HepG2 (cell line): ENCODE data around the gene JDP2. TPM values are rescaled to one million over a fixed set of nuclear protein-coding genes. Genes with fewer than 3 reads are reported as not detected.

Source experiments
- HIVEP1 ChIP-seq: sonication (generic); formaldehyde crosslinking; IDR thresholded peaks from 2 replicates; pipeline ENCODE4 v1.4.0; 2020; ENCODE audit warnings: mild to moderate bottlenecking, missing genetic modification reagents
- MIER2 ChIP-seq: IDR thresholded peaks from 2 replicates; pipeline ENCODE4 v1.6.1; 2016; ENCODE audit warnings: missing biosample characterization, missing genetic modification reagents
- SNAPC2 ChIP-seq: sonication (generic); formaldehyde crosslinking; IDR thresholded peaks from 2 replicates; pipeline ENCODE4 v1.8.1; 2022; ENCODE audit warnings: mild to moderate bottlenecking, missing genetic modification reagents
- XBP1 ChIP-seq: sonication (generic); formaldehyde crosslinking; IDR thresholded peaks from 2 replicates; pipeline ENCODE4 v1.5.0; 2020; ENCODE audit warnings: missing genetic modification reagents
- XRCC5 ChIP-seq: fragments of 200-400 bp; formaldehyde crosslinking; optimal IDR thresholded peaks from 2 replicates; pipeline ENCODE3; 2017; ENCODE audit warnings: mild to moderate bottlenecking, low read length
- ZEB1 ChIP-seq: IDR thresholded peaks from 2 replicates; pipeline ENCODE4 v1.6.1; 2012; ENCODE audit warnings: mild to moderate bottlenecking, low read depth, inconsistent platforms; ENCODE audit not compliant: insufficient replicate concordance
- ZNF607 ChIP-seq: sonication (generic); formaldehyde crosslinking; IDR thresholded peaks from 2 replicates; pipeline ENCODE4 v1.5.1; 2020; ENCODE audit warnings: missing genetic modification reagents, mild to moderate bottlenecking, borderline replicate concordance
- ZNF619 ChIP-seq: sonication (generic); formaldehyde crosslinking; IDR thresholded peaks from 2 replicates; pipeline ENCODE4 v1.4.0; 2020; ENCODE audit warnings: mild to moderate bottlenecking, missing genetic modification reagents
- ZNF773 ChIP-seq: sonication (generic); formaldehyde crosslinking; IDR thresholded peaks from 2 replicates; pipeline ENCODE4 v1.4.0; 2020; ENCODE audit warnings: missing genetic modification reagents, borderline replicate concordance
- polyA plus RNA-seq, 8 experiments: library from polyadenylated mRNA; depleted of rRNA in 3 of 8; stranded (reverse) in 7 of 8; unstranded in 1 of 8; fragments of >200 nt; fragmentation: Illumina TruSeq in 4 of 8; extraction: Trizol in 4 of 8; gene quantifications; 2 replicates each; pipeline versions ENCODE4 v1.2.1 to v1.2.3, GENCODE V29; 2011 to 2016; ENCODE audit warnings: low read depth in 4 of 8, missing spikeins in 1 of 8, mixed read lengths in 1 of 8; ENCODE audit not compliant: insufficient read depth in 1 of 8
- total RNA-seq, 5 experiments: library from RNA; depleted of rRNA; stranded (reverse); fragments of >200 nt; fragmentation: Illumina TruSeq; extraction: Trizol; gene quantifications; 2 replicates each; pipeline ENCODE4 v1.2.3, GENCODE V29; 2016; ENCODE audit warnings: low read depth in 1 of 5
- TF ChIP-seq, protein P1 (sequence below): sonication (generic); formaldehyde crosslinking; IDR thresholded peaks from one replicate; pipeline ENCODE4 v1.5.1; 2020; ENCODE audit warnings: mild to moderate bottlenecking, missing genetic modification reagents; ENCODE audit errors: not compliant biosample characterization
- TF ChIP-seq, protein P2 (sequence below): sonication (generic); formaldehyde crosslinking; IDR thresholded peaks from 2 replicates; pipeline ENCODE4 v1.5.0; 2020; ENCODE audit warnings: mild to moderate bottlenecking, missing genetic modification reagents, borderline replicate concordance
- TF ChIP-seq, protein P3 (sequence below): sonication (generic); formaldehyde crosslinking; IDR thresholded peaks from 2 replicates; pipeline ENCODE4 v1.8.0; 2022; ENCODE audit warnings: mild to moderate bottlenecking, missing genetic modification reagents; ENCODE audit not compliant: insufficient replicate concordance
- TF ChIP-seq, protein P4 (sequence below): sonication (generic); formaldehyde crosslinking; IDR thresholded peaks from 2 replicates; pipeline ENCODE4 v1.9.0; 2022; ENCODE audit warnings: low read depth, missing genetic modification reagents

JDP2 gene
- total and polyA plus RNA-seq, 2 of the 13 experiments (the other 11 are each of a cell fraction or from before 2014, with no cell fraction given): 8.0 to 8.9 TPM

DNA sequence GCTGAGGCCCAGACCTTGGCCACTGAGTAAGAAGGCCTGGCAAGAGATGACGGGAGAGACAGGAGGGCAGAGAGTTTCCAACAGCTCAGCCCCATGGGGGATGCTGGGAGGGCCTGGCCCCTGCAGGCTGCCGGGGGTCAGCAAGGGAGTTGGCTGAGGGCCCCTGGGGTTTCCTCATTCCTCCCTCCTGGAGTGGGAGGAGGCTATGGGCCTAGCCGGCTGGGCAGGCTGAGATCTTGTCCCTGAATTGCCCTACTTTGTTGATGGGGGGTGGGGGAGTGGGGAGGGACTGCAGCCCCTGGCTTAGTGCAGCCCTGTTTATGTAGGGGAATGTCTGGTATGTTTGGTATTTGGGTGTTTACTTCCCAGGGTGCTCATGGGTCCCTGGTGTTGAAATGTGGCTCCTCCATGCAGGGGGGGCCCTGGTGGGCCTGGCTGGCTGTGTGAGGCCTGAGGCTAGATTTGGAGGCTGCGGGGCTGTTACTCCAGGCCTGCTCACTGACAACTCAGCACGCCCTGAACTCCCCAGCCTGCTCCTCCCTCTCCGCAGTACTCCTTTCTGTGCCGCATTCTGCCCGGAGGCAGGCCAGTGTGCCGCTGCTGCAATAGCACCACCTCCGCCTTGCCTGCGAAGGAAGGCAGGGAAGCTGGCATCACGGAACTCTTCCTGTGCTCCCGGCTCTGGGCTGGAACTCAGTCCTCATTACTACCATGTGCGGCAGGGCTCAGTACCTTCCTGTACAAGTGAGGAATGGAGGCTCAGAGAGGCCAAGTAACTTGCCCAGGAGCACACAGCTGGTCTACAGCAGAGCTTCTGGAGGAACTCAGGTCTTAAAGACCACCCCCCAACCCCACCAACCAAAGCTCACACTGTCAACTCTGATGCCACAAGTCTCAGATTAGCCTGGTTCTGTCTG, 25.3 kb downstream of the JDP2 start (continued):
- TF ChIP-seq, protein P1, sequence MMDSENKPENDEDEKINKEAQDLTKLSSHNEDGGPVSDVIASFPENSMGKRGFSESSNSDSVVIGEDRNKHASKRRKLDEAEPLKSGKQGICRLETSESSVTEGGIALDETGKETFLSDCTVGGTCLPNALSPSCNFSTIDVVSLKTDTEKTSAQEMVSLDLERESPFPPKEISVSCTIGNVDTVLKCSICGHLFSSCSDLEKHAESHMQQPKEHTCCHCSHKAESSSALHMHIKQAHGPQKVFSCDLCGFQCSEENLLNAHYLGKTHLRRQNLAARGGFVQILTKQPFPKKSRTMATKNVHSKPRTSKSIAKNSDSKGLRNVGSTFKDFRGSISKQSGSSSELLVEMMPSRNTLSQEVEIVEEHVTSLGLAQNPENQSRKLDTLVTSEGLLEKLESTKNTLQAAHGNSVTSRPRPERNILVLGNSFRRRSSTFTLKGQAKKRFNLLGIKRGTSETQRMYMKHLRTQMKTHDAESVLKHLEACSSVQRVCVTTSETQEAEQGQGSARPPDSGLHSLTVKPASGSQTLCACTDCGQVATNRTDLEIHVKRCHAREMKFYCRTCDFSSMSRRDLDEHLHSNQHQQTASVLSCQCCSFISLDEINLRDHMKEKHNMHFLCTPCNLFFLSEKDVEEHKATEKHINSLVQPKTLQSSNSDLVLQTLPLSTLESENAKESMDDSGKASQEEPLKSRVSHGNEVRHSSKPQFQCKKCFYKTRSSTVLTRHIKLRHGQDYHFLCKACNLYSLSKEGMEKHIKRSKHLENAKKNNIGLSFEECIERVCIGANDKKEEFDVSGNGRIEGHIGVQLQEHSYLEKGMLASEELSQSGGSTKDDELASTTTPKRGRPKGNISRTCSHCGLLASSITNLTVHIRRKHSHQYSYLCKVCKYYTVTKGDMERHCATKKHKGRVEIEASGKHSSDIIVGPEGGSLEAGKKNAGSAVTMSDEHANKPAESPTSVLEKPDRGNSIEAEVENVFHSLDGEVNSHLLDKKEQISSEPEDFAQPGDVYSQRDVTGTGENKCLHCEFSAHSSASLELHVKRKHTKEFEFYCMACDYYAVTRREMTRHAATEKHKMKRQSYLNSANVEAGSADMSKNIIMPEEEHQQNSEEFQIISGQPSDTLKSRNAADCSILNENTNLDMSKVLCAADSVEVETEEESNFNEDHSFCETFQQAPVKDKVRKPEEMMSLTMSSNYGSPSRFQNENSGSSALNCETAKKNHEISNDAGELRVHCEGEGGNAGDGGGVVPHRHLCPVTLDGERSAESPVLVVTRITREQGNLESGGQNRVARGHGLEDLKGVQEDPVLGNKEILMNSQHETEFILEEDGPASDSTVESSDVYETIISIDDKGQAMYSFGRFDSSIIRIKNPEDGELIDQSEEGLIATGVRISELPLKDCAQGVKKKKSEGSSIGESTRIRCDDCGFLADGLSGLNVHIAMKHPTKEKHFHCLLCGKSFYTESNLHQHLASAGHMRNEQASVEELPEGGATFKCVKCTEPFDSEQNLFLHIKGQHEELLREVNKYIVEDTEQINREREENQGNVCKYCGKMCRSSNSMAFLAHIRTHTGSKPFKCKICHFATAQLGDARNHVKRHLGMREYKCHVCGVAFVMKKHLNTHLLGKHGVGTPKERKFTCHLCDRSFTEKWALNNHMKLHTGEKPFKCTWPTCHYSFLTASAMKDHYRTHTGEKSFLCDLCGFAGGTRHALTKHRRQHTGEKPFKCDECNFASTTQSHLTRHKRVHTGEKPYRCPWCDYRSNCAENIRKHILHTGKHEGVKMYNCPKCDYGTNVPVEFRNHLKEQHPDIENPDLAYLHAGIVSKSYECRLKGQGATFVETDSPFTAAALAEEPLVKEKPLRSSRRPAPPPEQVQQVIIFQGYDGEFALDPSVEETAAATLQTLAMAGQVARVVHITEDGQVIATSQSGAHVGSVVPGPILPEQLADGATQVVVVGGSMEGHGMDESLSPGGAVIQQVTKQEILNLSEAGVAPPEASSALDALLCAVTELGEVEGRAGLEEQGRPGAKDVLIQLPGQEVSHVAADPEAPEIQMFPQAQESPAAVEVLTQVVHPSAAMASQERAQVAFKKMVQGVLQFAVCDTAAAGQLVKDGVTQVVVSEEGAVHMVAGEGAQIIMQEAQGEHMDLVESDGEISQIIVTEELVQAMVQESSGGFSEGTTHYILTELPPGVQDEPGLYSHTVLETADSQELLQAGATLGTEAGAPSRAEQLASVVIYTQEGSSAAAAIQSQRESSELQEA (CRISPR knock-in tag): peak; percentile 15
- TF ChIP-seq XRCC5 (no peak), ZNF773 (CRISPR knock-in tag) (no peak), ZNF619 (CRISPR knock-in tag) (no peak), MIER2 (CRISPR knock-in tag) (no peak), SNAPC2 (CRISPR knock-in tag) (no peak), XBP1 (CRISPR knock-in tag) (no peak), ZNF607 (CRISPR knock-in tag) (no peak), HIVEP1 (CRISPR knock-in tag) (no peak), ZEB1 (no peak)
- TF ChIP-seq, protein P2, sequence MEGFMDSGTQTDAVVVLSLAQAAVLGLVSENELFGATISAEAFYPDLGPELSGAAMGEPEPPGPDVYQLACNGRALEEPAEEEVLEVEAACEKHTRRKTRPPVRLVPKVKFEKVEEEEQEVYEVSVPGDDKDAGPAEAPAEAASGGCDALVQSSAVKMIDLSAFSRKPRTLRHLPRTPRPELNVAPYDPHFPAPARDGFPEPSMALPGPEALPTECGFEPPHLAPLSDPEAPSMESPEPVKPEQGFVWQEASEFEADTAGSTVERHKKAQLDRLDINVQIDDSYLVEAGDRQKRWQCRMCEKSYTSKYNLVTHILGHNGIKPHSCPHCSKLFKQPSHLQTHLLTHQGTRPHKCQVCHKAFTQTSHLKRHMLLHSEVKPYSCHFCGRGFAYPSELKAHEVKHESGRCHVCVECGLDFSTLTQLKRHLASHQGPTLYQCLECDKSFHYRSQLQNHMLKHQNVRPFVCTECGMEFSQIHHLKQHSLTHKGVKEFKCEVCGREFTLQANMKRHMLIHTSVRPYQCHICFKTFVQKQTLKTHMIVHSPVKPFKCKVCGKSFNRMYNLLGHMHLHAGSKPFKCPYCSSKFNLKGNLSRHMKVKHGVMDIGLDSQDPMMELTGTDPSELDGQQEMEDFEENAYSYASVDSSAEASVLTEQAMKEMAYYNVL (CRISPR knock-in tag): no peak
- TF ChIP-seq, protein P3, sequence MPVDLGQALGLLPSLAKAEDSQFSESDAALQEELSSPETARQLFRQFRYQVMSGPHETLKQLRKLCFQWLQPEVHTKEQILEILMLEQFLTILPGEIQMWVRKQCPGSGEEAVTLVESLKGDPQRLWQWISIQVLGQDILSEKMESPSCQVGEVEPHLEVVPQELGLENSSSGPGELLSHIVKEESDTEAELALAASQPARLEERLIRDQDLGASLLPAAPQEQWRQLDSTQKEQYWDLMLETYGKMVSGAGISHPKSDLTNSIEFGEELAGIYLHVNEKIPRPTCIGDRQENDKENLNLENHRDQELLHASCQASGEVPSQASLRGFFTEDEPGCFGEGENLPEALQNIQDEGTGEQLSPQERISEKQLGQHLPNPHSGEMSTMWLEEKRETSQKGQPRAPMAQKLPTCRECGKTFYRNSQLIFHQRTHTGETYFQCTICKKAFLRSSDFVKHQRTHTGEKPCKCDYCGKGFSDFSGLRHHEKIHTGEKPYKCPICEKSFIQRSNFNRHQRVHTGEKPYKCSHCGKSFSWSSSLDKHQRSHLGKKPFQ: no peak
- TF ChIP-seq, protein P4, sequence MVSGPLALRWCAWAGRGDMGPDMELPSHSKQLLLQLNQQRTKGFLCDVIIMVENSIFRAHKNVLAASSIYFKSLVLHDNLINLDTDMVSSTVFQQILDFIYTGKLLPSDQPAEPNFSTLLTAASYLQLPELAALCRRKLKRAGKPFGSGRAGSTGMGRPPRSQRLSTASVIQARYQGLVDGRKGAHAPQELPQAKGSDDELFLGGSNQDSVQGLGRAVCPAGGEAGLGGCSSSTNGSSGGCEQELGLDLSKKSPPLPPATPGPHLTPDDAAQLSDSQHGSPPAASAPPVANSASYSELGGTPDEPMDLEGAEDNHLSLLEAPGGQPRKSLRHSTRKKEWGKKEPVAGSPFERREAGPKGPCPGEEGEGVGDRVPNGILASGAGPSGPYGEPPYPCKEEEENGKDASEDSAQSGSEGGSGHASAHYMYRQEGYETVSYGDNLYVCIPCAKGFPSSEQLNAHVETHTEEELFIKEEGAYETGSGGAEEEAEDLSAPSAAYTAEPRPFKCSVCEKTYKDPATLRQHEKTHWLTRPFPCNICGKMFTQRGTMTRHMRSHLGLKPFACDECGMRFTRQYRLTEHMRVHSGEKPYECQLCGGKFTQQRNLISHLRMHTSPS (CRISPR knock-in tag): no peak
